Lung (tissue), 16 donors: ENCODE results near the gene DERA. TPM values are rescaled to one million over a fixed set of nuclear protein-coding genes. Genes with fewer than 3 reads are reported as not detected.

Experiments used
- ATAC-seq: fragments of 200-7000 bp; cut with Tn5 transposase; one replicate; pipeline ENCODE4 v1.9.1; 2020; ENCODE audit warnings: moderate number of reproducible peaks; ENCODE audit not compliant: insufficient read depth, low FRiP score
- DNase-seq, 3 donors: peaks; one replicate each; pipeline ENCODE4 v3.0.0-alpha.2; 2013 to 2017
- H3K27ac ChIP-seq, 2 donors: one replicate each; pipeline ENCODE4 v1.5.1; 2013; ENCODE audit warnings: mild to moderate bottlenecking in 2 of 2, moderate library complexity in 2 of 2, control low read depth in 1 of 2, inconsistent platforms in 1 of 2, low read depth in 1 of 2, low read length in 1 of 2
- H3K27me3 ChIP-seq, 3 donors: one replicate each; pipeline ENCODE4 v1.5.1; 2013; ENCODE audit warnings: low read length in 2 of 3; ENCODE audit not compliant: control insufficient read depth in 3 of 3, insufficient read depth in 3 of 3
- H3K36me3 ChIP-seq, 4 donors: one replicate each; pipeline ENCODE4 v1.5.1; 2013; ENCODE audit warnings: low read length in 4 of 4, mild to moderate bottlenecking in 1 of 4, moderate library complexity in 1 of 4; ENCODE audit not compliant: control insufficient read depth in 4 of 4, insufficient read depth in 4 of 4
- H3K4me1 ChIP-seq, 5 donors: one replicate each; pipeline ENCODE4 v1.5.1; 2013; ENCODE audit warnings: low read length in 5 of 5, mild to moderate bottlenecking in 2 of 5, moderate library complexity in 1 of 5; ENCODE audit not compliant: control insufficient read depth in 5 of 5, insufficient read depth in 5 of 5
- H3K4me3 ChIP-seq: one replicate; pipeline ENCODE4 v1.5.1; 2013; ENCODE audit warnings: mild to moderate bottlenecking, control low read depth, moderate library complexity
- H3K9ac ChIP-seq, 2 donors: one replicate each; pipeline ENCODE4 v1.5.1; 2013; ENCODE audit warnings: low read length in 2 of 2, control low read depth in 1 of 2; ENCODE audit not compliant: insufficient read depth in 1 of 2
- H3K9me3 ChIP-seq, 4 donors: one replicate each; pipeline ENCODE4 v1.5.1; 2013; ENCODE audit warnings: low read length in 3 of 4, mild to moderate bottlenecking in 1 of 4, moderate library complexity in 1 of 4; ENCODE audit not compliant: control insufficient read depth in 4 of 4, insufficient read depth in 3 of 4
- CTCF ChIP-seq: IDR thresholded peaks from 2 replicates; pipeline ENCODE4 v1.5.1; 2012; ENCODE audit warnings: mild to moderate bottlenecking; ENCODE audit errors: control extremely low read depth, extremely low read depth
- WGBS, 2 donors: extraction: QIAGEN DNeasy Blood & Tissue Kit; methylation state at CpG; one replicate each; pipeline ENCODE4 v1.1.7; 2013; 5-methylcytosine and 5-hydroxymethylcytosine counted together
- long read RNA-seq, 5 donors: transcript quantifications; one replicate each; lab custom pipeline, GENCODE V29; 2026
- polyA plus RNA-seq, 2 donors: library from polyadenylated mRNA; stranded (reverse); fragments of 200-250 nt; gene quantifications; one replicate each; pipeline ENCODE4 v1.2.1, GENCODE V29; 2013
- total RNA-seq, 2 donors: library from RNA; depleted of rRNA in 1 of 2; stranded (reverse); fragments of >200 nt in 1 of 2; gene quantifications; one replicate each; pipeline ENCODE4 v1.2.1, GENCODE V29; 2014 to 2021
- donor health status: control.
- donor health status: control.
- donor health status: Bipolar disorder and iron deficiency.
- donor health status: healthy.
- donor health status: DM: yes; HTN: yes; CAD: no.

The DERA gene
- total RNA-seq: 10 to 100 TPM; 36.8 to 44.2 TPM
- 10 to 100 TPM; 31.0 to 32.8 TPM for polyA plus RNA-seq
- long read RNA-seq, donor 1, transcript DERA-201 (9 exons, 1,705 nt): major isoform, 15 of 22 reads
- long read RNA-seq, donor 1, partial matches to known transcripts: 7 of 22 reads
- long read RNA-seq, donor 1, other reads (novel, unspliced or antisense): 0 of 22 reads
- long read RNA-seq, donor 2, partial matches to known transcripts: 0 of 4 reads
- long read RNA-seq, donor 2, other reads (novel, unspliced or antisense): 0 of 4 reads
- long read RNA-seq, donor 3, partial matches to known transcripts: 0 of 3 reads
- long read RNA-seq, donor 3, other reads (novel, unspliced or antisense): 0 of 3 reads
- long read RNA-seq, donor 4, partial matches to known transcripts: 0 of 2 reads
- long read RNA-seq, donor 4, other reads (novel, unspliced or antisense): 0 of 2 reads
- long read RNA-seq, donor 5, transcript DERA-201 (9 exons, 1,705 nt): major isoform, 14 of 22 reads
- long read RNA-seq, donor 5, partial matches to known transcripts: 7 of 22 reads
- long read RNA-seq, donor 5, other reads (novel, unspliced or antisense): 0 of 22 reads

- Histone ChIP-seq H3K4me3 (peak within 1 kb of the TSS; percentile 91), H3K9ac (peak within 1 kb of the TSS; percentile 74 to 85), H3K9me3 (no peaks in the 10 kb centered on the region), H3K36me3 (peaks cover 0 to 9% (median 4%) of the 10 kb centered on the region in 4 donors), H3K4me1 (no peaks in the 10 kb centered on the region), H3K27me3 (no peaks in the 10 kb centered on the region), H3K27ac (peak within 1 kb of the TSS; percentile 87 to 100)
- no peak for TF ChIP-seq CTCF
- ATAC-seq: peak; percentile 97
- DNase-seq: peak; percentile 82 to 87 (median 85)
- 0 to 1% methylated on average over 44 to 59 of the region's 59 CpGs for whole genome bisulfite sequencing, 2 donors
These were observed at the start of gene DERA for GRCh38 chr12:15910864-15911721. TSS of gene DERA (plus strand) at chr12:15911332. CDS start at chr12:15911384, 52 bp downstream.

- WGBS, 2 donors: 20 to 31% methylated on average over 1 of the region's 1 CpG
- Histone ChIP-seq H3K27me3 (peaks cover 0 to 4% (median 2%) of the 10 kb centered on the region in 3 donors), H3K27ac (no peak overlapping the region), H3K9ac (no peak overlapping the region), H3K4me3 (no peak overlapping the region), H3K36me3 (no peaks in the 10 kb centered on the region), H3K4me1 (peaks cover 0 to 12% (median 0%) of the 10 kb centered on the region in 5 donors), H3K9me3 (no peaks in the 10 kb centered on the region)
- DNase-seq: no peak
- ATAC-seq: no peak
- no peak for TF ChIP-seq CTCF
These were observed 49.7 kb upstream of the DERA start for GRCh38 chr12:15861404-15861803.

- ATAC-seq (no peak), DNase-seq (no peak)
- H3K27me3 ChIP-seq: peaks cover 0 to 4% (median 2%) of the 10 kb centered on the region in 3 donors
- TF ChIP-seq CTCF: no peak
- 83 to 88% methylated on average over 1 of the region's 1 CpG for WGBS, 2 donors
- no peaks in the 10 kb centered on the region for H3K9me3 ChIP-seq
- no peak overlapping the region for H3K27ac ChIP-seq
- H3K36me3 ChIP-seq: no peaks in the 10 kb centered on the region
- H3K4me3 ChIP-seq: no peak overlapping the region
- H3K9ac ChIP-seq: no peak overlapping the region
- H3K4me1 ChIP-seq: peaks cover 0 to 12% (median 0%) of the 10 kb centered on the region in 5 donors
These were observed 48.3 kb upstream of the DERA start for GRCh38 chr12:15862840-15863239.
